ENCODE measurements around the gene GATA5. TPM values are rescaled to one million over a fixed set of nuclear protein-coding genes. Genes with fewer than 3 reads are reported as not detected.

GATA5 gene
- total RNA-seq, 1 experiment from 2014 or later, result not detected

- CTCF ChIA-PET, result interaction anchor here (0.5 to 2.1 kb wide), 4 partner anchors 54 to 264 kb away, joined by 3 to 11 read pairs (median 5); no protein-coding TSS in a partner anchor
Observed at GRCh38 chr20:62517168-62517567, 41.4 kb upstream of the GATA5 start.

GRCh38 chr20:62516338-62516737 is 40.5 kb upstream of the GATA5 start:
- Mint-ChIP-seq H3K4me3 (ENCODE audit: low read depth, unreplicated experiment) (no peak overlapping the region), H3K9me3 (ENCODE audit: low read depth, unreplicated experiment) (no peaks in the 10 kb centered on the region), H3K27me3 (ENCODE audit: unreplicated experiment) (peaks cover 99% of the 10 kb centered on the region), H3K4me1 (ENCODE audit: low read depth, unreplicated experiment) (no peaks in the 10 kb centered on the region), H3K27ac (ENCODE audit: unreplicated experiment) (no peak overlapping the region), H3K36me3 (ENCODE audit: insufficient read depth, unreplicated experiment) (peaks cover 9% of the 10 kb centered on the region)
- intact Hi-C loops (cut with micrococcal nuclease; ENCODE audit: unreplicated experiment), result loop anchor here (2.0 kb wide), 1 partner anchor 100 kb away; no protein-coding TSS in a partner anchor
- TF ChIP-seq CTCF (IDR thresholded peaks at IDR 0.05; ENCODE audit: unreplicated experiment), result peak; percentile 66
- peak; percentile 75 for DNase-seq
- no TSS peak for BruUV-seq (replicated peaks)
- CTCF ChIA-PET, result interaction anchor here (0.6 to 2.1 kb wide), 4 partner anchors 101 to 298 kb away, joined by 3 to 11 read pairs (median 4); no protein-coding TSS in a partner anchor

More at GRCh38 chr20:62517168-62517567, 41.4 kb upstream of the GATA5 start:
- peaks cover 99% of the 10 kb centered on the region for H3K27me3 Mint-ChIP-seq (ENCODE audit: unreplicated experiment)
- no peak overlapping the region for H3K27ac Mint-ChIP-seq (ENCODE audit: unreplicated experiment)
- TF ChIP-seq CTCF (IDR thresholded peaks at IDR 0.05; ENCODE audit: unreplicated experiment), result no peak
- no peaks in the 10 kb centered on the region for H3K4me1 Mint-ChIP-seq (ENCODE audit: low read depth, unreplicated experiment)
- H3K4me3 Mint-ChIP-seq (ENCODE audit: low read depth, unreplicated experiment), result no peak overlapping the region
- BruUV-seq (replicated peaks), result no TSS peak
- no peaks in the 10 kb centered on the region for H3K9me3 Mint-ChIP-seq (ENCODE audit: low read depth, unreplicated experiment)
- intact Hi-C loops (cut with micrococcal nuclease; ENCODE audit: unreplicated experiment), result loop anchor here (2.0 kb wide), 1 partner anchor 100 kb away; no protein-coding TSS in a partner anchor
- peaks cover 9% of the 10 kb centered on the region for H3K36me3 Mint-ChIP-seq (ENCODE audit: insufficient read depth, unreplicated experiment)
- no peak for DNase-seq

GRCh38 chr20:62515826-62516225 is 40.0 kb upstream of the GATA5 start:
- no peaks in the 10 kb centered on the region for H3K4me1 Mint-ChIP-seq (ENCODE audit: low read depth, unreplicated experiment)

GRCh38 chr20:62515280-62515679 is 39.5 kb upstream of the GATA5 start:
- TF ChIP-seq CTCF (IDR thresholded peaks at IDR 0.05; ENCODE audit: unreplicated experiment), result no peak
- Mint-ChIP-seq H3K9me3 (ENCODE audit: low read depth, unreplicated experiment) (no peaks in the 10 kb centered on the region), H3K36me3 (ENCODE audit: insufficient read depth, unreplicated experiment) (peaks cover 9% of the 10 kb centered on the region), H3K4me1 (ENCODE audit: low read depth, unreplicated experiment) (no peaks in the 10 kb centered on the region), H3K4me3 (ENCODE audit: low read depth, unreplicated experiment) (no peak overlapping the region), H3K27ac (ENCODE audit: unreplicated experiment) (no peak overlapping the region), H3K27me3 (ENCODE audit: unreplicated experiment) (peaks cover 97% of the 10 kb centered on the region)
- CTCF ChIA-PET, result interaction anchor here (0.7 to 1.3 kb wide), 3 partner anchors 101 to 299 kb away, joined by 3 to 5 read pairs (median 3); no protein-coding TSS in a partner anchor
- intact Hi-C loops (cut with micrococcal nuclease; ENCODE audit: unreplicated experiment), result no loop called here
- no TSS peak for BruUV-seq (replicated peaks)
- no peak for DNase-seq

More at GRCh38 chr20:62515826-62516225, 40.0 kb upstream of the GATA5 start:
- Mint-ChIP-seq H3K27me3 (ENCODE audit: unreplicated experiment) (peaks cover 99% of the 10 kb centered on the region), H3K27ac (ENCODE audit: unreplicated experiment) (no peak overlapping the region), H3K36me3 (ENCODE audit: insufficient read depth, unreplicated experiment) (peaks cover 9% of the 10 kb centered on the region), H3K4me3 (ENCODE audit: low read depth, unreplicated experiment) (no peak overlapping the region), H3K9me3 (ENCODE audit: low read depth, unreplicated experiment) (no peaks in the 10 kb centered on the region)
- TF ChIP-seq CTCF (IDR thresholded peaks at IDR 0.05; ENCODE audit: unreplicated experiment), result no peak
- intact Hi-C loops (cut with micrococcal nuclease; ENCODE audit: unreplicated experiment), result loop anchor here (2.0 kb wide), 1 partner anchor 101 kb away; no protein-coding TSS in a partner anchor
- no TSS peak for BruUV-seq (replicated peaks)
- DNase-seq, result no peak
- CTCF ChIA-PET, result interaction anchor here (0.7 to 1.3 kb wide), 3 partner anchors 101 to 299 kb away, joined by 3 to 5 read pairs (median 3); no protein-coding TSS in a partner anchor
